Pancreas (tissue), 10 donors: ENCODE data around the gene NMRAL1. TPM values are rescaled to one million over a fixed set of nuclear protein-coding genes. Genes with fewer than 3 reads are reported as not detected.
A peak's percentile ranks its signal among the peaks of the same experiment; 100 is the strongest.

Experiments
- ATAC-seq, 4 donors: fragments of 200-7000 bp; cut with Tn5 transposase; one replicate each; pipeline versions ENCODE4 v1.8.0 to v1.9.1; 2020; ENCODE audit warnings: mild to moderate bottlenecking in 4 of 4, moderate library complexity in 4 of 4
- DNase-seq, 6 donors: peaks; one replicate each; pipeline ENCODE4 v3.0.0-alpha.2; 2020
- FAIRE-seq: peaks from 2 replicates; lab custom pipeline; 2012; peaks lifted over from hg19 to GRCh38; lab: Jason Lieb, UNC
- H3K27ac ChIP-seq, 4 donors: fragments of 200-600 bp; sonication (generic); 1 replicate in 3 of 4; 2 replicates in 1 of 4; pipeline versions ENCODE4 v1.5.0 to v1.8.0; 2020
- H3K27me3 ChIP-seq, 4 donors: fragments of 200-600 bp; one replicate each; pipeline ENCODE4 v1.8.0; 2021
- H3K36me3 ChIP-seq, 3 donors: fragments of 200-600 bp; sonication (generic) in 1 of 3; one replicate each; pipeline versions ENCODE4 v1.5.0 to v1.8.0; 2020 to 2021
- H3K4me1 ChIP-seq, 3 donors: fragments of 200-600 bp; one replicate each; pipeline ENCODE4 v1.8.0; 2021
- H3K4me3 ChIP-seq, 4 donors: fragments of 200-600 bp; sonication (generic) in 2 of 4; one replicate each; pipeline versions ENCODE4 v1.5.0 to v1.8.0; 2020 to 2021
- H3K9me3 ChIP-seq, 4 donors: fragments of 200-600 bp; one replicate each; pipeline ENCODE4 v1.8.0; 2021
- CTCF ChIP-seq, 4 donors: fragments of 200-600 bp; sonication (generic) in 3 of 4; IDR thresholded peaks; one replicate each; pipeline versions ENCODE4 v1.5.0 to v1.8.0; 2021; ENCODE audit warnings: antibody characterized with exemption in 4 of 4
- WGBS, 2 donors: extraction: QIAGEN DNeasy Blood & Tissue Kit; methylation state at CpG; one replicate each; pipeline ENCODE4 v1.1.7; 2013; 5-methylcytosine and 5-hydroxymethylcytosine counted together
- intact Hi-C, 3 donors: fragments of 100-400 bp; cut with DNase I; formaldehyde crosslinking; loops; one replicate each; pipeline versions ENCODE4 v1.11.1 to v1.14.2; 2022
- polyA plus RNA-seq, 2 donors: library from polyadenylated mRNA; stranded (reverse); fragments of 200-250 nt; gene quantifications; one replicate each; pipeline ENCODE4 v1.2.3, GENCODE V29; 2013
- total RNA-seq, 6 donors: library from RNA; stranded (reverse); fragmentation: NEBNext Ultra II Directional in 4 of 6; extraction: Animal tissue kit (Norgen Biotek cat#: 25700) in 4 of 6; gene quantifications; one replicate each; pipeline versions ENCODE4 v1.2.1 to v1.2.4, GENCODE V29; 2021 to 2023
- donor health status: healthy with polysubstance abuse.
- donor health status: DM: no; HTN: no; CAD: no; lungs with moderate emphysema.
- donor health status: DM: no; HTN: no; CAD: no.
- donor health status: control.
- donor health status: control.
- donor health status: Bipolar disorder and iron deficiency.
- donor health status: DM: yes; HTN: yes; CAD: no.
- donor health status: DM: no; HTN: no; CAD: no.
- donor health status: DM: no; HTN: no; CAD: no.
- donor health status: DM: yes; HTN: yes; CAD: no.

NMRAL1 gene
- total and polyA plus RNA-seq, 8 donors: 21.9 to 84.7 (median 25.1) TPM

DNA sequence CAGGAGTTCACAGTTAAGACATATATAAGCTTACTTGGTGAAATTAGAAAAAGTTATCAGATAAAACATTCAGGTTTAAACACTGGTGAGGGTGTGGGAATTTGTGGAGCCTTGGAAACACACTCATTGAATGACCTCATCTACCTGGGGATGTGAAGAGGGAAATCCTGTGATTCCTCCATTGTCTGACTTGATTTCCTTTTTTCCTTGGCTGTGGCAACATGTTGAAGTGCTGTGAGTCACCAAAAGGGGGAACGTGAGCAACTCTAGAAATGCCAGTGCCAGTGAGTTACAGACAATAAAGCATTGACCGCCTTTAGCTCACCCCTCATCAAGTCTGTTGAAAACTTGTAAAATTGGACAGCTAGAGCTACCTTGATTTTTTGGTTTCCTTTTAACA lies 3.5 kb upstream of the NMRAL1 start:
- Histone ChIP-seq H3K9me3 (no peaks in the 10 kb centered on the region), H3K27me3 (no peaks in the 10 kb centered on the region), H3K4me3 (no peak overlapping the region), H3K4me1 (peaks cover 0 to 16% (median 5%) of the 10 kb centered on the region in 3 donors), H3K27ac (no peak overlapping the region), H3K36me3 (no peaks in the 10 kb centered on the region)
- intact Hi-C loops: no loop called here
- FAIRE-seq: no peak
- TF ChIP-seq CTCF (IDR thresholded peaks at IDR 0.05): no peak
- WGBS, 2 donors: 68 to 76% methylated on average over 2 of the region's 2 CpGs
- DNase-seq: no peak
- ATAC-seq: no peak

DNA sequence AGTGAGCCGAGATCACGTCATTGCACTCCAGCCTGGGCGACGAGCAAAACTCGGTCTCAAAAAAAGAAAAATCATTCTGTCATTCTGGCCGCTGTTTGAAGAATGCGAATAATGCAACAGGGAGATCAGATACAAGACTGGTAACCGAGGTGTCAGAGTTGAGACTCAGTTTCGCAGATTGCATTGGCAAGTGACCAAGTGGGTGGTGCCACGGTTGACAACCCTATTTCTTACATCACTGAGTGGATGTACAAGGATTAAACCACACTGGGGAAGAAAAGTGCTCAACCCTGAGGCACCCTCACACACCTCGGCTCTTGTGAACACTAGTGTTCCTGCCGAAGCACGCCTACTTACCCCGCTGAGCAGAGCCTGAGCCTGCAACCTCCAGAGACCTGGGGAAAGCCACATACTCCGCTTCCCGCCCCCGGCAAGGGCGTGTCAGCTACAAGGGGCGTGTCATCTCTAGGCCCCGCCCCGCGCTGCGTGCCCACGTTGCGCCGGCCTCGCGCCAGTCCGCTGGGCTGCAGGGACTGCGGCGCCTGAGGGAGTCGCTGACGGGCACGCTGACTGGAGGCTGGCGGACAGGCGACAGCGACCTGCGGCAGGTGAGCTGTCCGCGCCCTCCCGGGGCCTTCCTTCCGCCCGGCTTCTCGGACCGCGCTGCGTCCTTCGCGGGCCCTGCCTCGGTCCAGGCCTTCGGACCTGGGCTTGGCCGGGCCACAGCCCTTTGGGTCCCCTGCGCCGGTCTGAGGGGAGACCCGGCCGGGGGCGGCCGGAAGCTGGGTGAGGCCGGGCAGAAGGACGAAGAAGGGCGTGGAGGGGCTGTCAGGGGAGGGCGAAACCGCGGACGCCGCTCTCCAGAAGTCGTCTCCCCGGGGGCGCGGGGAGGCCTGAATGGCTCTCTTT lies 1.7 kb upstream of the NMRAL1 start, which contains the start of gene HMOX2:
TSS of gene HMOX2 (plus strand) at position 519 of the 909 bp plus-strand sequence. CDS start 29,127 bp downstream, outside the sequence.
- DNase-seq: peak; percentile 90 to 99 (median 98)
- H3K36me3 ChIP-seq: no peaks in the 10 kb centered on the region
- H3K9me3 ChIP-seq: no peaks in the 10 kb centered on the region
- TF ChIP-seq CTCF (IDR thresholded peaks at IDR 0.05): peak in 1 of 4 donors; percentile 33
- intact Hi-C loops: no loop called here
- WGBS, 2 donors: 8% methylated on average over 68 to 70 of the region's 70 CpGs
- peak within 1 kb of the TSS; percentile 74 to 99 (median 88) for H3K4me3 ChIP-seq
- FAIRE-seq: no peak
- peak; percentile 92 to 96 (median 93) for ATAC-seq
- peaks cover 0 to 8% (median 0%) of the 10 kb centered on the region in 3 donors for H3K4me1 ChIP-seq
- peak within 1 kb of the TSS; percentile 82 to 91 (median 84) for H3K27ac ChIP-seq
- no peaks in the 10 kb centered on the region for H3K27me3 ChIP-seq

DNA sequence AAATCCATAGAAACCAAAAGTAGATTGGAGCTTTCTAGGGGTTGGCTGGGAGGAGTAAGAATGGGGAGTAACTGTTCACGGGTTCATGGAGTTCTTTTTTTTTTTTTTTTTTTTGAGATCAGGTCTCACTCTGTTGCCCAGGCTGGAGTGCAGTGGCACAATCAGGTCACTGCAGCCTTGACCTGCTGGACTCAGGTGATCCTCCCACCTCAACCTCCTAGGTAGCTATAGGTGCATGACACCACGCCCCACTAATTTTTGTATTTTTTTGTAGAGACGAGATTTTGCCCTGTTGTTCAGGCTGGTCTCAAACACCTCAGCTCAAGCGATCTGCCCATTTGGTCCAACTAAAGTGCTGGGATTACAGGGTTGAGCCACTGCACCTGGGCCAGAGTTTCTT lies 1.5 kb downstream of the NMRAL1 start:
- no peaks in the 10 kb centered on the region for H3K27me3 ChIP-seq
- intact Hi-C loops: no loop called here
- WGBS, 2 donors: 60 to 71% methylated on average over 4 of the region's 4 CpGs
- H3K9me3 ChIP-seq: no peaks in the 10 kb centered on the region
- H3K36me3 ChIP-seq: peaks cover 0 to 11% (median 3%) of the 10 kb centered on the region in 3 donors
- DNase-seq: no peak
- no peak for TF ChIP-seq CTCF (IDR thresholded peaks at IDR 0.05)
- FAIRE-seq: no peak
- ATAC-seq: no peak
- no peak overlapping the region for H3K4me3 ChIP-seq
- no peak overlapping the region for H3K27ac ChIP-seq
- peaks cover 0 to 4% (median 0%) of the 10 kb centered on the region in 3 donors for H3K4me1 ChIP-seq

GRCh38 chr16:4471869-4472268 lies 2.6 kb downstream of the NMRAL1 start:
- intact Hi-C loops: no loop called here
- DNase-seq (peak in 1 of 6 donors; percentile 3), FAIRE-seq (no peak), ATAC-seq (no peak)
- no peak overlapping the region for H3K4me3 ChIP-seq
- H3K36me3 ChIP-seq: peaks cover 0 to 11% (median 3%) of the 10 kb centered on the region in 3 donors
- no peaks in the 10 kb centered on the region for H3K27me3 ChIP-seq
- no peak overlapping the region for H3K27ac ChIP-seq
- no peak for TF ChIP-seq CTCF (IDR thresholded peaks at IDR 0.05)
- peaks cover 0 to 2% (median 0%) of the 10 kb centered on the region in 3 donors for H3K4me1 ChIP-seq
- H3K9me3 ChIP-seq: no peaks in the 10 kb centered on the region
- 93 to 94% methylated on average over 5 of the region's 5 CpGs for WGBS, 2 donors
